ENCODE data around the gene SYNJ2. TPM values are rescaled to one million over a fixed set of nuclear protein-coding genes. Genes with fewer than 3 reads are reported as not detected.

Gene SYNJ2
- total RNA-seq, 1 donor from 2014 or later: 7.5 TPM

DNA sequence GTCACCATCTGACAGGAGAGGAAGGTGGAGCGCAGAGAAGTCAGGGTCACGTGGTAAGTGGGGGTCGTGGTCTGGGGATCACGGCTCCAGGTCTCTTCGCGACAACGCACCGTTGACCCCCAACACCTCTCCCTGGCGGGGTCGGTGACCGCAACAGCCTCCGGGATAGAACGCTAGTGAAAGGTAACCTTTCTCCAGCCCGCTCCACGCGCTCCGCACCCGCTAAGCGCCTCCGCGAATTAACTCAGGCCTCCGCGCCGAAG lies 600 bp upstream of the SYNJ2 start:
- DNase-seq (ENCODE audit: low spot score): no peak

DNA sequence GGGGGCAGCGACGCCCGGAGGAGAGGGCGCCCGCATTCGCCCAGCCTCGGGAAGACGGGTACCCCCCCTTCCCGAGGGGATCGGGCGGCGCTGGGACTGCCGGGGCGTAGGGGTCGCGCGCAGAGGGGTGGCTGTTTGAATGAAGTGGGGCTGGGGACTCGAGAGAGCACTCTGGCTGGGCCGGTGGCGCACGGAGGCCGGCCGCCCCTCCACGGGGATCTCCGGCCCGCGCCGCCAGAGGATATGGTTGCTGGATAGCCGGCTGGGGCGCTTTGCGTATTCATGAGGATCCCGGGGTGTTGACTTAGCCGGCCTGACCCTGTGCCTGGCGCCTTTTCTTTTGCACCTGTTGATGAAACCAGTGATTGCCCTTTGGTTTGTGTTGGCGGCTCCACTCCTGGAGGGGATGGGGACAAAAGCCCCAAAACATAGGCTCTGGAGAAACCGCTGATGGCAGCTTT lies 469 bp downstream of the SYNJ2 start:
- DNase-seq (ENCODE audit: low spot score): peak; percentile 84

DNA sequence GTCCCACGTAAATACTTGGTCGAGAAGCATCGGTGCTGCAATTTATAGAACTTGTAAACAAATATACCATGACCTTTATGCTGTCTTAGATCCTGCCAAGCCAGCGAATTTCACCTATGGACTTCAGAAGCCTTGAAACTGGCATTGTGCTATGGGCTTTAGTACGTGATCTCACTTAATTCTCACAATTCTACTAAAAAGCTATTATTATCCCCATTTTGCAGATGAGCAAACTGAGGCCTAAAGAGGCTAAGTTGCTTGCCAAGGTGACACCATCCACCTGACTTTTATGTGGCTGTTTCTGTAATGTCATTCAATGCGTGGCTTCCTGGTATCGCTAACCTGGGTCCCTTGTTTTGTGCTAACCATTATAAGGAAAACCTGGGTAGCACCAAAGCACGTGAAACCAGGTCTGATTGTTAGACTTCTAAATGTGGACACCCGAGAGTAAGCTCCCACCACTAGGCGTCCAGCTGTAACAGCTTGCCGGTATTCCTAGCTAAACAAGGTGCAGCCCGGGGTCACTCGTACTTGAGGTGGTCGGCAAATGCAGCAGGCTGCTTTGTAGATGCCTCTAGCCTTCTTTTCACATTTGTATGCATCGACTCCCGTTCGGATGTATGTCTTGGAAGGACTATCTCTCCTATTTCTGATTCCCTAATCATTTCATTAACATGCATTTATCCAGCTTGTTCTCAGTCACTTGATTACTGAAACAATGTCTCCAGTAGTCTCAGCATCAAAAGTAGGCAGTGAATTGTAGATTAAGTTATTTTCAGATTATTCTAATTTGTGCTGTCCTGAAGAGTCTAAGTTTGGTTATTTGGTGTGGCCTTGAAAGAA lies 1.1 kb downstream of the SYNJ2 start:
- DNase-seq (ENCODE audit: low spot score): peak; percentile 59

DNA sequence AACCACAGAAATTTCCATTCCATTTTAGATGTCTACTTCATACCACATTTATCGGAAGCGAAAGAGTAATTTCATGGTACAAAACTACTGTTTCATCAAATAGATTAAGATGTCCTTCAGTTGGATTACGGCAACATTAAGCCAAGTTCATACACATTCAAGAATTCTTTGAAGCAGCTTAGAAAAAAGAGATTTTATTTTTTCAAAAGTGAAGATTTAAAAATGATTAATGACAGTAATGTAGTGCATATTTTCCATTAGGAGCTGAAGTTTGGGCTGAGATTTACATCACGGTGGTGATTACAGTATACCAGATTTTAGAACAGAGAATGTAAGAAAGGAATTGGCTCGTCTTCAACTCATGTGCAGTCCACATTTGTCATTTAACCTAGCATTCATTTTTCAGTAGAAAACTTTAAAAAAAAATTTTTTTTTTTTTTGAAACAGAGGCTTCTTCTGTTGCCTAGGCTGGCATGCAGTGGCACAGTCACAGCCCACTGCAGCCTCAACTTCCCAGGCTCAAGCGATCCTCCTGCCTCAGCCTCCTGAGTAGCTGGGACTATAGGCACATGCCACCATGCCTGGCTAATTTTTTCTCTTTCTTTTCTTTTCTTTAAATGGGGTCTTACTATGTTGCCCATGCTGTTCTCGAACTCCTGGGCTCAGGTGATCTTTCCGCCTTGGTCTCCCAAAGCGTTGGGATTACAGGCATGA lies 1.9 kb downstream of the SYNJ2 start:
- no peak for DNase-seq (ENCODE audit: low spot score)

DNA sequence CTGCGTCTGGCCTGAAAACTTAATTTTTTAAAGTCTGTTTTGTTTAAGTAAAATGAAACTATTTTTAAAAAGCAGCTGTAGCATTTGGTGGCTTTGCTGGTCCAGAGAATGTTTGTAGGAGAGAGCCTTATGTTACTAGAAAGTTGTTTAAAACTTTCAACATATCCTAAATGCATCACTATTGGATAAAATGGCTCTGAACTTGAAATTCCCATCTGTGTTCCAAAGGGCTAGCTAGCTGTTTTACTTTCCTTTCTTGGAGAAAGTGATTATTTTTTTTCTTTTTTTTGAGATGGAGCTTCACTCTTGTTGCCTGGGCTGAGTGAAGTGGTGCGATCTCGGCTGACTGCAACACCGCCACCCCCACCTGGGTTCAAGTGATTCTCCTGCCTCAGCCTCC lies 2.5 kb downstream of the SYNJ2 start:
- no peak for DNase-seq (ENCODE audit: low spot score)

DNA sequence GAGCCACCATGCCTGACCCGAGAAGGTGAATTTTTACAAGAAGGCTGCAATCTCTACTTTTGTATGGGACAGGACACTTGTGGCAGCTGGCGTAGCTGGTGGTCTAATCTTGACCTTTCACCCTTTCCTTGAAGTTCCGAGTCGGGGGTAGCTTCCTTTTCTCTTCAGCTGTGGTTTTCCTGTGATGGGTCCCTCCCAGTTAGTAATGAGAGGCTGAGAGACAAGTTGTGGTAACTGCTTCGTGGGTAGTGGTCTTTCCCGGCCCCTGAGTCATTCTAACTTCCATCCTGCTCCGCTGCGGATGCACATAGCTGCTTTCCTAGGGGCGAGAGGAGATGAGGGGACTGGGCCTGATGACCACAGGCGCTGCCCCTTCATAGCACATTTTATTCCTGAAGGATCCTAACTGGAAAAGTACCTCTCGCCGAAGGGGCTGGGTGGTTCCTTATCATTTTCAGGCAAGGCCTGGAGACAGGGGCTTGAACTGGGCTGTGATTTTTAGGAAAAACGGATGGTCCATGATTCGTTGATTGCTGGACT lies 3.1 kb downstream of the SYNJ2 start:
- DNase-seq (ENCODE audit: low spot score): peak; percentile 57

DNA sequence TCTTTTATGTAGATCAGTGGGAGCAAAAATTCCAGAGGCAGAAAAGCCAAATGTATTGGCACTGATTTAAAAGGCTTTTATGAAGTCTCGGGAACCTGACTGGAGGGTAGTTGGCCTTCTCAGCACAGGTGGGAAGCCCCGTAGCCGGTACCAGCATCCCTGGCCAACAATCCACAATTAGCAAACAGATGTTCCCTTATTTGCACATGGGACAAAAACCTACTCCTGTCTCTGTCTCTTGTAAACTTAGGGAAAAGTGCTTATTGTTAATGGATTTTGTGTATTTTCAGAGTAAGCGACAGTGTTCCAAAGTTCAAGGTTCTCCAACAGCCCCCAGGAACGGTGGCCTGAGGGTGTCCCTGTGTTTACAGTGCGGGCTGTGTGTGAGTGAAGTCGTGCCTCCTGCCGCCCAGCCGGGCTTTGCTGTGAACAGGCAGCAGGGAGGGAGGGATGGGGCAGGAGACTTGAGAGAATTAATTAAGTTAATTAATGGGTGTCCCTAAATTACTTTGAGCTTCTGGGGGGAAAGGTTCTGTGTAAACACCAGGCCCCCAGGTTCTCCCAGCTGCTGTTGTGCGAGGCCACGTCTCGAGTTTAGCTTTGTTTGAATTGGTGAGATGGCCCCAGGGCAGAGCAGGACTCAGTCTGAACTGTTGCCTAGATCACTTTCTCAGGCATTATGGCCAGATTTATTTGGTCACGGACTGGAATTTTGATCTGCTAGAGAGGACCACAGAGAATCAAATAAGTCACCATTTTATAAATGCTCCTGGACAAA lies 3.9 kb downstream of the SYNJ2 start:
- peak; percentile 84 for DNase-seq (ENCODE audit: low spot score)

DNA sequence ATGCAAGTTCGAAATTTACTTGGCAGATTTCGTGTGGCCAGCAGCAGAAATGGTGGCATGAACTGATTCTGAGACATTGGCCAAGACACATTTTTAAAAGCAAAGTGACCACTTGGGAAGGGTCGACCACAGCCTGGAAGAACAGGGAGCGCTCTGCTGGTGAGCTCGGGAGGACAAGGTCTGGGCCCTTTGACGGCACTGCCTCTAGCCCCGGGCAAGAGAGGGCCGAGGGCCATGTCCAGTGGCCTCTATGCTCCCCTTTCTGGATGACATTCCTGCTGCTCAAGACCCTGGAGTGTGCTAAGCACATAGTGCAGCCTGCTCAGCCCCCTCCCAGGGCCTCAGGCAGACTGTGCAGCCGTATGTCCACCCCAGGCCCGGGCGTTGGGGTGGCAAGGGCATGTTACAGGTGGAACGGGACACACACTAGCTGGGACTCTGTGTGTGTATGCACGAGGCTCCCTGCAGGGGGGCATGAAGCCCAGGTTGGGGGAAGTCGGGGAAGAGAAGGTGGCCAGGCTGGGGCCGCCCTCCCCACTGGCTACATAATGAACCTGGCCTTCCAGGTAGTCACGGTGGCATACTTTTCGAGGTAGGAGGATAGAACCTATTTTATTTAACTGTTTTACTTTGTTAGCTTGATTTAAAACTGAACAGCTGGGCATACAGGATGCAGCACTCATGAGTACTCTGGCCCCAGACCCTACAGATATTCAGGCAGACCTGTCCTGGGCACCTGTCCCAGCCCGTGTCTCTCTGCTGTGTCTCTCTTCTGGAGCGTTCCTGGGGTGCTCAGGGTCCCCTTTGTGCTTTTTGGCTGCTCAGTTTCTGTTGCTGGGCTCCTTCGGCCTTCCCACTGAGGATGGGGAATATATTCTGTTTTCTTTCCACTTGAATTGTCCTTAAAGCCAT lies 6.4 kb downstream of the SYNJ2 start:
- DNase-seq (ENCODE audit: low spot score): no peak

DNA sequence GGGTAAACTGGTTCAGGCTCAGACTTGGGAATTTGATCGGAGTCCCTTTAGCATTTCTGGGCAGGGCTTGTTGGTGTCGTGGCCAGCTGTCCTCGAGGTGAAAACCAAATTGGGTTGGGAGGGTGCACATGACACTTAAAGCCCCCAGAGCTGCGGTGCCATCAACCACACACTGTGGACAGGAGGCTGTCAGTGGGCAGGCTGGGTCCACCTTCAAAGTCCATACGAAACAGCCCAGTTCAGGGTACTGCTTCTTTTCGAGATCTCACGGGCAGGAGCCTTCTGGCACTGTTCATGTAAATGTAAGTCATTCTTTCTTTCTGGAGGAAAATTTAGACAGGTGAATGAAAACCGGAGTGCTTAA lies 7.0 kb downstream of the SYNJ2 start:
- no peak for DNase-seq (ENCODE audit: low spot score)

DNA sequence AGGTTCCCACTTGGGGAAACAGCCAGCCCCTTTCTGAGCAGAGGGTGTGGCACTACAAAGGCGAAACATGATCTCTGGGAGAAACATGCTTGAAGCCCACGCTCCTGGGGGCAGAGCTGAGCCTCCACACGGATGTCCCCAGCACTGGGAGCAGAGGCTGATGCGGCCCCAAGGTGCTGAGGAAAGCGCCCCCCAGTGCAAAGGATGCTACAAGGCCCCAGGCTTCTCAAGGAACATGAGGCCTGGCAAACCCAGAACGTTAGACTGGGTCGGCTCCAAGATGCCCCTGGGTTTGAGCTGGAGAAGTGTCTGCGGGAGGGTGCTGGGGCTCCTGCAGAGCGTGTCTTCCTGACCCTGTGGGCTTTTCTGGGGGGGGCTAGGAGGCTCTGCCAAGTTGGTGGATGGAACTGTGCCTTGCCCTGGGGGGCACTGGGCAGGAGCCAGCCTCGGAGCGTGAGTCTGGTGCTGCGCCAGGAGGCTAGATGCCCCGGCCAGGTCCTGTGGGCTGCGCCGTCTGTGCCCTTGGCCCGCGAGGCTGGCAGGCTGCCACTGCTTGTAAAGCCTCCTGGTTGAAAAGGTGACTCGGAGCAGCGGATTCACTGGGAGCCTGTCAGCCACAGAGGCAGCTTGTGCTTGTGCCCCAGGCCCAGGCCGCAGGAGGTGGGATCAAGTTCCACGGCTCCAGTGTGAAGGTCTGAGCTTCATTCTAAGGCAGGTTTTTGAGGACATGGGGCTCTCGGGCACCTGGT lies 8.1 kb downstream of the SYNJ2 start:
- DNase-seq (ENCODE audit: low spot score): peak; percentile 91

DNA sequence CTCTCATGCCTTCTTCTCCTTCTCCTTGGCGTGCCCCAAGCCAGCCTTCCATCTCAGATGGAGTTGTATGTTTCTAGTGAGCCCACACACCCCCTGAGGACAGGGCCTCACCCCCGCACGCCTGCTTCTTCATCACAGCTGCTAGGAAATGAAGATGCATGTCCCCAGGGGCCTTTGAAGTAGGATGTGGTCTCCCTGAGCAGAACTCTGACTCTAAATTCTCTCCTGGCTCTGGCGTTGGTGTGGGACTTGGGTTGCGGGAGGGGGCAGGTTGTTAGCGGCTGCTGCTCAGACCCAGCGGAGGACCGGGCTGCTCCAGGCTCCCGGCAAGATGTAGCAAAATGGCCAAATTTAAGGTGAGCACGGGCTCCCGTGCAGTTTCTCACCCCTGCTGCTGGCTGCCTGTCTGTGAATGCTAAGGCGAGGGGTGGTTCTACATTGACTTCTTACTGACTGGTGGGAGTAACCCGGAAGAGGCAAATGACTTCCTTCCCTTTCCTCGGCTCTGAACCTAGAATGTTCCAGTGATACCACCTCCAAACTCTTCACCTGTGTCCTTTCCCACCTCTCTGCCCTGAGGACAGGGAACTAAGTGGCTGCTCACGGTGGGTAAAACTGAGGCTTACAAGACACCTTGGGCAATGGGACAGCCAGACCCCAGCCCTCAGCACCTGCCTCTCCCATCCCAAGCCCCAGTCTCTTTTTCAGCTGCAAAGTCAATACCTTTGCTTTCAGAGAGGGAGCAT lies 8.8 kb downstream of the SYNJ2 start:
- peak; percentile 35 for DNase-seq (ENCODE audit: low spot score)

DNA sequence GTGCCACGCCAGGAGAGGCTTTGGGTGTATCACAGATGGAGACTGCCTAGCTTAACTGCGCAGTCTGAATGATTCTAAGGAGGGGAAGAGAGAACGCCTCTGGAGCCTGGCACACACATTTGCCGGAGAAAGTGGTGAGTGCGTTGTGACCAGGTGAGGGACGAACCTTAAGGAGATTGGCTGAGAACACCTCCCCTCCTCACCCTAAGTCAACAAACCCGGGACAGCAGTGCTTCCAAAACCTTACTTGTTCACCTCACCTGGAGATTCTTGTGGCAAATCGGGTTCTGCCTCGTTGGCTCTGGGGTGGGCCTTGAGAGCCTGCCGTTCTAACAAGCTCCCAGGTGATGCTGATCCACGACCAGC lies 9.4 kb downstream of the SYNJ2 start:
- peak; percentile 24 for DNase-seq (ENCODE audit: low spot score)

DNA sequence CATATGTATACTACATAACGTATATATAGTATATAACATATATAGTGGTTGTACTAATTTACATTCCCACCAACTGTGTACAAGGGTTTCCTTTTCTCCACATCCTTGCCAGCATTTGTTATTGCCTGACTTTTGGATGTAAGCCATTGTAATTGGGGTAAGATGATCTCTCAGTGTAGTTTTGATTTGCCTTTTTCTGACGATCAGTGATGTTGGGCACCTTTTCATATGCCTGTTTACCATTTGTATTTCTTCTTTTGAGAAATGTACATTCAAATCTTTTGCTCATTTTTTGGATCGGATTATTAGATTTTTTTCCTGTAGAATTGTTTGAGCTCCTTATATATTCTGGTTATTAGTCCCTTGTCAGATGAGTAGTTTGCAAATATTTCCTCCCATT lies 11.4 kb downstream of the SYNJ2 start:
- no peak for DNase-seq (ENCODE audit: low spot score)

DNA sequence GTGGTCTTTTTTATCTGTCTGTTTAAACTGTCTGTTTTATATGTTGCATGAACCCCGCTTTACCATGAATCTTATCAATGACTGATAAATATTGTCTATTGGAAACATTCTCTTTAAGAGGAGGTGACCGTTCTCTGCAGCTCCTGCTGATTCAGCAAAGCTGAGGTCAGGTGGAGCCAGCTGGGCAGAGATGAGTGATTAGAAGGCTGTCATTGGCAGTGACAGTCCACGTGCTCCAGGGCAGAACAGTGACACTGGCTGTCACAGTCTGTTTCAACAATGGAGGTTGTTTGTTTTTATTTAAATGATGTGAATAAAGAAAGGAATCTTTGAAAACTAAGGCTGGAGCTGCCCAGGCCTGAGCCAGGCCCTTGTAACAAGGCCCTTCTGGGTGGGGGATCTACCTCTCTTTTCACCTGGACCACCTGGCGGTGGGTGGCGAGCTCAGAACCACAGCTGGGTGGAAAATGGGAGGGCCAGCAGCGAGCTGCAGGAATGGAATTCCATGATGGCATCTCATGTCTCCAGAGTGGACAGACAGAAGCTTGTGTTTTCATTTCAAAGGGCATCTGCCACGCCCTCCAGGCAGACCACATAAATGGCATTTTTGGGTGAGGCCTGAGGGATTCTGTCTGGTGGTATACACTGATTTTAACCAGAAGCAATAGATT lies 12.6 kb downstream of the SYNJ2 start:
- DNase-seq (ENCODE audit: low spot score): peak; percentile 60

DNA sequence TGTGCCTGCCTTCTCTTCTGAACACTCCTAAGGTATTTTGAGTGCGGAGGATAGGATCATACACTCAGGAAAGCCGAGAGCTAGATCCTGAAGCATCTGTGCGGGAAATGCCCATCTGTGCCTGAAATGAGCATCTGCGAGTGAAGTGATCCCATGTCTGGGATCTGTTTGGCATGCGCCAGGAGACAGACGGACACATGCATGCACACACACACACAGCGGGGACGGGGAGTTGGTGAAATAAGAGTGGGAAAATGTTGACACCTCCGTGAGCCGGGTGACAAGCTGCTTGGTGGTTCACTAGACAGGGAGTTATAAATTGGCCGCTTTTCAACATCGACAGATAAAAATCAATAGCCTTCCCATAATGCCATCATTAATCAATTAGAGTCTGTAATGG lies 13.8 kb downstream of the SYNJ2 start:
- DNase-seq (ENCODE audit: low spot score): peak; percentile 51

DNA sequence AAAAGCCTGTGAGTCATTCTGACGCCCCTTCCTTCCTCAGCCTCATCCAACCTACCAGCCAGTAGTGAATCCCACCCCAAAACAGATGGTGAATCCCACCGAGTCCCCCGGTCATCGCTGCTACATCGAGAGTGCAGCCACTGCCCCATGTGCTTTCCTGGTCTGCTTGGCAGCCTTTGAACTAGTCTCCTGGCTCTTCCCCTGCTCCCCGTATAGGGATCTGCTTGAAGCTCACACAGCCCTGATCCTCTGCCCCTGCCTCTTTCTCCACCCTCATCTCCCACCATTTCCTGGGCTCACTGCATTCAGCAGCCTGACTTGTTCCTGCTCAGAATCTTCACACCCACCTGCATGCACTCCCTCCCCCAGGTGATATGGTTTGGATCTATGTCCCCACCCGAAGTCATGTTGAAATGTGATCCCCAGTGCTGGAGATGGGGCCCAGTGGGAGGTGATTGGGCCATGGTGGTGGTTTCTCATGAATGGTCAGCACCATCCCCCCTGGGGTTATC lies 14.6 kb downstream of the SYNJ2 start:
- peak; percentile 45 for DNase-seq (ENCODE audit: low spot score)

DNA sequence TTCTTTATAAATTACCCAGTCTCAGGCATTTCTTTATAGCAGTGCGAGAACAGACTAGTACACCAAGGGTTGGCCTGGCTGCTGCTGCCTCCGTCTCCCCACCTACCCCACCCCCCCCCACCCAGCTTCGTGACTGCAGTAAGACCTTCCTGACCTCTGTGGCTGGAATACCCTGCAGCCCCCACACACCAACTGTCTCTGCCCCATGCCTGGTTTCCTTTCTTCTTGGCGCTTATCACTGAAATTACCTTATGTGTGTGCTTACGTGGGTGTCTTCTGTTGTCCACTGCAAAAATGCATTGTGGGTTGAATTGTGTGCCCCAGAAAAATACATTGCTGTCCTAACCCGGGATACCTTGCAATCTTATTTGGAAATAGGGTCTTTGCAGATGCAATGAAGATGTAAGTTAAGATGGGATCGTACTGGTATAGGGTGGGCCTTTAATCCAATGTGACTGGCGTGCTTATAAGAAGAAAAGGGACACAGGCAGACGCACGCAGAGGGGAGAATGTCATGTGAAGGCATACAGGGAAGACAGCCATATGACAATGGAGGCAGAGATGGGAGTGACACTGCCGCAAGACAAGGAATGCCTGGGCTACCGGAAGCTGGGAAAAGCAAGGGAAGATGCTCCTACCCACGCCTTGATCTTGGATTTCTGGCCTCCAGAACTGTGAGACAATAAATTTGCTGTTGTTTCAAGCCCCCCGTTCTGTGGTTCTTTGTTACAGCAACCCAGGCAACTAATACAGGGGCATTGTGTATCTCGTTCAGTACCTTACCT lies 15.4 kb downstream of the SYNJ2 start:
- DNase-seq (ENCODE audit: low spot score): no peak

All from mesenteric fat pad (tissue), 1 donor.